Measurements from ENCODE around the gene PTPRK. TPM values are rescaled to one million over a fixed set of nuclear protein-coding genes. Genes with fewer than 3 reads are reported as not detected.

Gene PTPRK
- total RNA-seq, 4 donors from 2014 or later = 88.0 to 187 (median 136) TPM

DNA sequence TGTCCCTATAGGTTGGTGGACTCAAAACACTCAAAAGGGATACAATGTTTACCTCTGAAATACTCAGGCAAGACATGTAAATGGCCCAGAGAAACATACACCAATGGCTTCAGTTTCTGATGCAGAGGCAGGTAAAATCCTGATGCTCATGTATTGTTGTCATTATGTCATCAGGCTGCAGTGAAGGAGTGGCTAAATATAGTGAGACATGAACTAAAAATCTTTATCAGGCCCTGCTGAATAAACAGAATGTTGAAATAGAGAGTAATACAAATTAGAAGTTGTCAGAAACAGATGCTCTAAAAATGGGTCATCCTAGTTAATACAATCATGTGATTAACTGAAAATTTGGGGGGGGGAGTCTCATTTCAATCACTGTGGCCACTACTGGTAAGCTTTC, 20.4 kb downstream of the PTPRK start:
- in situ Hi-C loops (cut with MboI; ENCODE audit: low pct_ligation_motif_present in 1 of 4, low pct_unique_long_range_greater_than_20kb in 1 of 4, low sequenced_read_pairs in 3 of 4) = loop anchor here in 1 of 4 donors (25.0 kb wide), 1 partner anchor 163 kb away; no protein-coding TSS in a partner anchor
- peak overlapping the region; percentile 74 to 85 (median 78) for H3K27ac ChIP-seq
- intact Hi-C loops (cut with DNase I; ENCODE audit: low total_unique reads) = no loop called here
- TF ChIP-seq POLR2A (IDR thresholded peaks at IDR 0.05) (no peak), POLR2AphosphoS5 (IDR thresholded peaks at IDR 0.05) (no peak), EP300 (IDR thresholded peaks at IDR 0.05; ENCODE audit: low read depth) (no peak)
- TF ChIP-seq, protein P1, sequence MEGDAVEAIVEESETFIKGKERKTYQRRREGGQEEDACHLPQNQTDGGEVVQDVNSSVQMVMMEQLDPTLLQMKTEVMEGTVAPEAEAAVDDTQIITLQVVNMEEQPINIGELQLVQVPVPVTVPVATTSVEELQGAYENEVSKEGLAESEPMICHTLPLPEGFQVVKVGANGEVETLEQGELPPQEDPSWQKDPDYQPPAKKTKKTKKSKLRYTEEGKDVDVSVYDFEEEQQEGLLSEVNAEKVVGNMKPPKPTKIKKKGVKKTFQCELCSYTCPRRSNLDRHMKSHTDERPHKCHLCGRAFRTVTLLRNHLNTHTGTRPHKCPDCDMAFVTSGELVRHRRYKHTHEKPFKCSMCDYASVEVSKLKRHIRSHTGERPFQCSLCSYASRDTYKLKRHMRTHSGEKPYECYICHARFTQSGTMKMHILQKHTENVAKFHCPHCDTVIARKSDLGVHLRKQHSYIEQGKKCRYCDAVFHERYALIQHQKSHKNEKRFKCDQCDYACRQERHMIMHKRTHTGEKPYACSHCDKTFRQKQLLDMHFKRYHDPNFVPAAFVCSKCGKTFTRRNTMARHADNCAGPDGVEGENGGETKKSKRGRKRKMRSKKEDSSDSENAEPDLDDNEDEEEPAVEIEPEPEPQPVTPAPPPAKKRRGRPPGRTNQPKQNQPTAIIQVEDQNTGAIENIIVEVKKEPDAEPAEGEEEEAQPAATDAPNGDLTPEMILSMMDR (IDR thresholded peaks at IDR 0.05) = no peak
- H3K27me3 ChIP-seq = no peaks in the 10 kb centered on the region
- no peak for DNase-seq
- H3K9me3 ChIP-seq = no peaks in the 10 kb centered on the region
- peaks cover 29 to 73% (median 58%) of the 10 kb centered on the region in 4 donors for H3K4me1 ChIP-seq
- H3K4me3 ChIP-seq = no peak overlapping the region
- H3K36me3 ChIP-seq = no peaks in the 10 kb centered on the region

DNA sequence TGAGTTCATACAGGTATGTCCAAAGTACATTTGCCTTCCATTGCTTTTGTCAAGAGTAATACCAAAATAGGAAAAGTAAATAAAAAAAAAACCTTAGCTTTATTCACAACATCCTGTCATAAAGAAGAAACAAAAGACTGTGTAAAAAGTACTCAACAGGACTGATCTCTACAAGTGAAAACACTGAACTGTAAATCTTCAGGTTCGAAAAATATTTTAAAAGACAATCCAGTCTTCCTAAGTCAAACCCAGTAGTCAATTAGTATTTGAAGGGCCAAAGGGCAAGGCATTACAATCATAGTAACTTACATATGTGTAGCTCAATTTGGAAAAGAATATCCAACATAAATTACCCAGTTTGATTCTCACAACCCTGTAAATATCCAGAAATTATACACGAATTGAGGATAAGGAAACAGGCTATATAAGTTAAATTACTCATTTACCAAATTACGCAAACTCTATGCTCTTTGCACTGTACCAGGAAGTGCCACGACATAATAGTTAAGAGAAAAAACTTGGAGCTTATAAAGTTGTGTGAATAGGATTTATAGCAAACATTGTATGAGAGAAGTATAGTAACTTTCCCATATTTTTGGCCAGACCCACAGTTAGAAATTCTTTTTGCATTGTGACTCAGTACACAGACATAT, 21.2 kb downstream of the PTPRK start:
- H3K27ac ChIP-seq = peak overlapping the region; percentile 74 to 85 (median 78)

DNA sequence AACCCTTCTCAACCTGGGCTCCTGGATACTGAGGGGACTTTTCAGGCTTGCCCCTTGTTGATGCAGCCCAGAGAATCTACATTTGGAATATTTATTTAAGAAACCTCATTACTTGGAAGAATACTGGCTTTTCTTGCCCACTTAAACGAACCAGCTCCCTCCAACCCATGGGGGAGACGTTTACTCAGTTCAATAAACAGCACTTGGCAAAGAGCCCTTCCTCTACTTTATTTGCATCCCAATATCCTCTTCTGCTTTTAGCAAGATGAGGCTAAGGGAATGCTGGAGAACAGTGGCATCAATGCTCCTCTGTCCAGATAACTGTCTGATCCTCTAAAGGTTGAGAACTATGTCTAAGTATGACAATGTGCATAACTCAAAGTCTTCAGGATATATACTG, 22.2 kb downstream of the PTPRK start:
- H3K9me3 ChIP-seq = no peaks in the 10 kb centered on the region
- intact Hi-C loops (cut with DNase I; ENCODE audit: low total_unique reads) (no loop called here), in situ Hi-C loops (cut with MboI; ENCODE audit: low pct_ligation_motif_present in 1 of 4, low pct_unique_long_range_greater_than_20kb in 1 of 4, low sequenced_read_pairs in 3 of 4) (no loop called here)
- H3K4me1 ChIP-seq = peaks cover 19 to 75% (median 55%) of the 10 kb centered on the region in 4 donors
- 15 to 33% methylated on average over 2 of the region's 2 CpGs for WGBS, 2 donors (ENCODE audit: low coverage in 1 of 2)
- H3K27ac ChIP-seq = peak overlapping the region; percentile 74 to 85 (median 78)
- TF ChIP-seq EP300 (IDR thresholded peaks at IDR 0.05; ENCODE audit: low read depth) (no peak), POLR2A (IDR thresholded peaks at IDR 0.05) (no peak), POLR2AphosphoS5 (IDR thresholded peaks at IDR 0.05) (no peak)
- TF ChIP-seq, protein P1 (IDR thresholded peaks at IDR 0.05) = no peak
- no peak overlapping the region for H3K4me3 ChIP-seq
- H3K36me3 ChIP-seq = no peaks in the 10 kb centered on the region
- no peaks in the 10 kb centered on the region for H3K27me3 ChIP-seq
- no peak for DNase-seq

More for the DNA sequence above, 21.2 kb downstream of the PTPRK start:
- Histone ChIP-seq H3K4me3 (no peak overlapping the region), H3K27me3 (no peaks in the 10 kb centered on the region), H3K4me1 (peaks cover 23 to 74% (median 56%) of the 10 kb centered on the region in 4 donors), H3K36me3 (no peaks in the 10 kb centered on the region), H3K9me3 (no peaks in the 10 kb centered on the region)
- 45 to 51% methylated on average over 4 of the region's 4 CpGs for WGBS, 2 donors (ENCODE audit: low coverage in 1 of 2)
- intact Hi-C loops (cut with DNase I; ENCODE audit: low total_unique reads) (no loop called here), in situ Hi-C loops (cut with MboI; ENCODE audit: low pct_ligation_motif_present in 1 of 4, low pct_unique_long_range_greater_than_20kb in 1 of 4, low sequenced_read_pairs in 3 of 4) (no loop called here)
- TF ChIP-seq EP300 (IDR thresholded peaks at IDR 0.05; ENCODE audit: low read depth) (no peak), POLR2AphosphoS5 (IDR thresholded peaks at IDR 0.05) (peak in 1 of 3 donors; percentile 35), POLR2A (IDR thresholded peaks at IDR 0.05) (no peak)
- TF ChIP-seq, protein P1 (IDR thresholded peaks at IDR 0.05) = no peak
- DNase-seq = no peak

DNA sequence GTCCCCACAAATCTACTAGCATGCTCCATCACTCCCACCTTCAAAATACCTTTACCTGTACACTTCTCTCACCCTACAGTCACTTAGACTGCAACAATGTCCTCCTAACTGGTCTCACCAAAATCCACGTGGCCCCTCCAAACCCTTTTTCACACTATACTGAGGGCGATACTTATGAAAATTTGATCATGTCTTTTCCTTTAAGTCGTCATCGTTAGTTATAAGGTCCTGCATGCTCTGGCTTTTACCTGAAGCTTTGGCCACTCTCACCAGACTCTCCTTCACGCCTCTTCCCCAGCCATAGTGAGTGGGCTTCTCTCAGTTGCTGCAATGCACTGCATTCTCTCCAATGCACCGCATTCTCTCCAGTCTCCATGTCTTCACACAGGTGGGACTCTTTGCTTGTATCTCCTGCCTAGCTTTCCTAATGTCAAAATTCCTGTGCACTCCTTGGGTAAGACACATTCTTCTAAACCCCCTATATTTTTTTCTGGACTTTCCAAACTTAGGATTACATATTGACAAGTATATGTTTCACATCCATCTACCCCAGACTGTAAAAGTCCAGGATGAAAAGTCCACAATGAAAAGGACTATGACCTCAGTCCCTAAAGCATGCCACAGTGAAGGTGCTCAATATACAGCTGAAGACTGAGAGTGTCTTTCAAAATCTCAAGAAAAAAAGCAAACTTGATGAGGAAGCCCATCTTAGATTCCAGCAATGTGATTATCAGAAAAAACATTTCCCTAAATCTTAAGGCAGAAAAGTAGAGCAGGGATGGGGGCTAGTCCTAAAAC, 24.7 kb downstream of the PTPRK start:
- H3K4me3 ChIP-seq = no peak overlapping the region
- TF ChIP-seq, protein P1 (IDR thresholded peaks at IDR 0.05) = no peak
- TF ChIP-seq POLR2AphosphoS5 (IDR thresholded peaks at IDR 0.05) (no peak), EP300 (IDR thresholded peaks at IDR 0.05; ENCODE audit: low read depth) (no peak), POLR2A (IDR thresholded peaks at IDR 0.05) (no peak)
- peak overlapping the region; percentile 4 to 62 (median 46) for H3K27ac ChIP-seq
- DNase-seq = no peak
- in situ Hi-C loops (cut with MboI; ENCODE audit: low pct_ligation_motif_present in 1 of 4, low pct_unique_long_range_greater_than_20kb in 1 of 4, low sequenced_read_pairs in 3 of 4) = no loop called here
- no peaks in the 10 kb centered on the region for H3K9me3 ChIP-seq
- 79 to 84% methylated on average over 4 to 6 of the region's 6 CpGs for WGBS, 2 donors (ENCODE audit: low coverage in 1 of 2)
- H3K27me3 ChIP-seq = no peaks in the 10 kb centered on the region
- intact Hi-C loops (cut with DNase I; ENCODE audit: low total_unique reads) = no loop called here
- H3K4me1 ChIP-seq = peaks cover 30 to 88% (median 66%) of the 10 kb centered on the region in 4 donors
- no peaks in the 10 kb centered on the region for H3K36me3 ChIP-seq

Data from transverse colon (tissue), 4 donors.